Measurements from ENCODE around the gene CCDC50.

Gene CCDC50

DNA sequence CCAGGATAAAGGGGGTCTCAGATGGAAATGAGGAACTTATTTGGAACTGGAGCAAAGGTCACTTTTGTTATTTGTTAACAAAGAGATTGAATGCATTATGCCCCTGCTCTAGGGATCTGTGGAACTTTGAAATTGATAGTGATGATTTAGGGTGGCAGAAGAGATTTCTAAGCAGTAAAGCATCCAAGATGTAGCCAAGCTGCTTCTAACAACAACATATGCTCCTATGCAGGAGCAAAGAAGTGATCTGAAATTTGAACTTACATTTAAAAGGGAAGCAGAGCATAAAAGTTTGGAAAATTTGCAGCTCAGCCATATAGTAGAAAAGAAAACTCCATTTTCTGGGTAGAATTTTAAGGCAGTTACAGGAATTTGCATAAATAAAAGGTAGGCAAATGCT lies 30.3 kb upstream of the CCDC50 start:
- Histone ChIP-seq H3K27me3 (ENCODE audit: low read length) (no peaks in the 10 kb centered on the region), H4K20me1 (ENCODE audit: low read depth, low read length) (no peaks in the 10 kb centered on the region), H3K9me3 (ENCODE audit: insufficient read depth, low read length) (no peaks in the 10 kb centered on the region), H3K4me3 (ENCODE audit: insufficient read depth, low read length, poor library complexity, severe bottlenecking) (no peak overlapping the region), H2AFZ (ENCODE audit: low read depth, low read length, severe bottlenecking) (no peak overlapping the region), H3K9ac (ENCODE audit: low read length) (no peak overlapping the region), H3K79me2 (ENCODE audit: insufficient read depth, low read length) (no peaks in the 10 kb centered on the region), H3F3A (ENCODE audit: insufficient read depth) (no peaks in the 10 kb centered on the region), H3K27ac (ENCODE audit: low read depth, low read length) (no peak overlapping the region), H3K4me2 (ENCODE audit: low read depth, low read length, poor library complexity, severe bottlenecking) (no peak overlapping the region), H3K9me2 (replicated peaks; ENCODE audit: insufficient read depth, low read length) (no peaks in the 10 kb centered on the region), H3K36me3 (ENCODE audit: low read length) (no peaks in the 10 kb centered on the region)
- TF ChIP-seq EZH2phosphoT487 (conservative IDR thresholded peaks at IDR 0.05; ENCODE audit: low read length): no peak
- TF ChIP-seq, protein P1, sequence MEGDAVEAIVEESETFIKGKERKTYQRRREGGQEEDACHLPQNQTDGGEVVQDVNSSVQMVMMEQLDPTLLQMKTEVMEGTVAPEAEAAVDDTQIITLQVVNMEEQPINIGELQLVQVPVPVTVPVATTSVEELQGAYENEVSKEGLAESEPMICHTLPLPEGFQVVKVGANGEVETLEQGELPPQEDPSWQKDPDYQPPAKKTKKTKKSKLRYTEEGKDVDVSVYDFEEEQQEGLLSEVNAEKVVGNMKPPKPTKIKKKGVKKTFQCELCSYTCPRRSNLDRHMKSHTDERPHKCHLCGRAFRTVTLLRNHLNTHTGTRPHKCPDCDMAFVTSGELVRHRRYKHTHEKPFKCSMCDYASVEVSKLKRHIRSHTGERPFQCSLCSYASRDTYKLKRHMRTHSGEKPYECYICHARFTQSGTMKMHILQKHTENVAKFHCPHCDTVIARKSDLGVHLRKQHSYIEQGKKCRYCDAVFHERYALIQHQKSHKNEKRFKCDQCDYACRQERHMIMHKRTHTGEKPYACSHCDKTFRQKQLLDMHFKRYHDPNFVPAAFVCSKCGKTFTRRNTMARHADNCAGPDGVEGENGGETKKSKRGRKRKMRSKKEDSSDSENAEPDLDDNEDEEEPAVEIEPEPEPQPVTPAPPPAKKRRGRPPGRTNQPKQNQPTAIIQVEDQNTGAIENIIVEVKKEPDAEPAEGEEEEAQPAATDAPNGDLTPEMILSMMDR (IDR thresholded peaks at IDR 0.05; ENCODE audit: insufficient read depth, low read length, poor library complexity, severe bottlenecking): no peak

DNA sequence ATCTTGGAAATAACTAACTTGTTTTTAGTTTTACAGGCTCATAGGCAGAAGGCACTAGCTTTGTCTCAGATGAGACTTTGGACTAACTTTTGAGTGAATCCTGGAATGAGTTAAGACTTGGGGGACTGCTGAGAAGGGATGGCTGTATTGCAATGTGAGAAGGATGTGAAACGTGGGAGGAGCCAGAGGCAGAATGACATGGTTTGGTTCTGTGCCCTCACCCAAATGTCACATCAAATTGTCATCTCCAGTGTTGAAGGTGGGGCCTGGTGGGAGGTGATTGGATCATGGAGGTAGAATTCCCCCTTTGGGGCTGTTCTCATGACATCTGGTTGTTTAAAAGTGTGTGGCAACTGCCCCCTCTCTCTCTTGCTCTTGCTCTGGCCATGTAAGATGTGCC lies 28.8 kb upstream of the CCDC50 start:
- Histone ChIP-seq H3K36me3 (ENCODE audit: low read length) (no peaks in the 10 kb centered on the region), H3F3A (ENCODE audit: insufficient read depth) (no peaks in the 10 kb centered on the region), H3K4me2 (ENCODE audit: low read depth, low read length, poor library complexity, severe bottlenecking) (peak overlapping the region; percentile 36), H3K79me2 (ENCODE audit: insufficient read depth, low read length) (no peaks in the 10 kb centered on the region), H3K27ac (ENCODE audit: low read depth, low read length) (peak overlapping the region; percentile 37; the same call in 1 of the 2 replicates), H3K27me3 (ENCODE audit: low read length) (no peaks in the 10 kb centered on the region), H4K20me1 (ENCODE audit: low read depth, low read length) (no peaks in the 10 kb centered on the region), H3K4me3 (ENCODE audit: insufficient read depth, low read length, poor library complexity, severe bottlenecking) (no peak overlapping the region), H3K9me3 (ENCODE audit: insufficient read depth, low read length) (no peaks in the 10 kb centered on the region), H3K9ac (ENCODE audit: low read length) (no peak overlapping the region), H2AFZ (ENCODE audit: low read depth, low read length, severe bottlenecking) (peak overlapping the region; percentile 38), H3K9me2 (replicated peaks; ENCODE audit: insufficient read depth, low read length) (no peaks in the 10 kb centered on the region)
- no peak for TF ChIP-seq EZH2phosphoT487 (conservative IDR thresholded peaks at IDR 0.05; ENCODE audit: low read length)
- TF ChIP-seq, protein P1 (IDR thresholded peaks at IDR 0.05; ENCODE audit: insufficient read depth, low read length, poor library complexity, severe bottlenecking): no peak

DNA sequence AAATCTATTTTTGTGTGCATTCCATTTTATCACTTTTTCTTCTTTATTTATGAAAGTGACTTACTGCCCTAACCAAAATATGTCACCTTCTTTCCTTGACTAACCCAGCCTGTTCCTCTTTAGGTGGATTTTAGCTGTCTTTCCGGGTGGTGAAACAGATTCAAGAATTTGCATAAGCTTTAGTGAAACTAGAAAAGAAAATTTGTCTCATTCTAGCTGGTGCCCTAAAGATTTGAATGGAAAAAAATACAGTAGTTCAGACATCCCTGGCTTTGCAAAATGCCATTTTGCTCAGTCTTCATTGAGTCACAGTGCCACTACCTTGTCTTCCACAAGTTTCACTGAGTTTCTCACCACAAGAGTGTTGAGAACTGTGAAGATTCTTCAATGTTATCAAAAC lies 28.2 kb upstream of the CCDC50 start:
- TF ChIP-seq EZH2phosphoT487 (conservative IDR thresholded peaks at IDR 0.05; ENCODE audit: low read length): no peak
- TF ChIP-seq, protein P1 (IDR thresholded peaks at IDR 0.05; ENCODE audit: insufficient read depth, low read length, poor library complexity, severe bottlenecking): no peak
- Histone ChIP-seq H3K9ac (ENCODE audit: low read length) (no peak overlapping the region), H3K27me3 (ENCODE audit: low read length) (no peaks in the 10 kb centered on the region), H3K79me2 (ENCODE audit: insufficient read depth, low read length) (no peaks in the 10 kb centered on the region), H3K27ac (ENCODE audit: low read depth, low read length) (peak overlapping the region; percentile 37; the same call in 1 of the 2 replicates), H4K20me1 (ENCODE audit: low read depth, low read length) (no peaks in the 10 kb centered on the region), H3K9me2 (replicated peaks; ENCODE audit: insufficient read depth, low read length) (no peaks in the 10 kb centered on the region), H3K9me3 (ENCODE audit: insufficient read depth, low read length) (no peaks in the 10 kb centered on the region), H3F3A (ENCODE audit: insufficient read depth) (no peaks in the 10 kb centered on the region), H3K4me3 (ENCODE audit: insufficient read depth, low read length, poor library complexity, severe bottlenecking) (no peak overlapping the region), H3K4me2 (ENCODE audit: low read depth, low read length, poor library complexity, severe bottlenecking) (peak overlapping the region; percentile 36), H2AFZ (ENCODE audit: low read depth, low read length, severe bottlenecking) (peak overlapping the region; percentile 38), H3K36me3 (ENCODE audit: low read length) (no peaks in the 10 kb centered on the region)

Measured in SU-DHL-6 (cell line).